SIG-M5 treated with dmso at 0.1 percent for 504 hours (cell line): ENCODE data around the gene PHEX.
A peak's percentile ranks its signal among the peaks of the same experiment; 100 is the strongest.

Experiments
- DNase-seq: peaks from one replicate; lab custom pipeline; 2025; ENCODE audit not compliant: unreplicated experiment; lab: John Stamatoyannopoulos, UW

PHEX gene

GRCh38 chrX:22032084-22032483 is at the start of gene PHEX:
Gene PHEX, plus strand, starts transcription at chrX:22032325. Its CDS starts 681 bp downstream, at chrX:22033006.
- no peak for DNase-seq

- peak; percentile 79 for DNase-seq
These were observed 46.8 kb upstream of the PHEX start for GRCh38 chrX:21985332-21985777.

- DNase-seq: no peak
These were observed 45.5 kb upstream of the PHEX start for GRCh38 chrX:21986596-21986995.

GRCh38 chrX:21989384-21989783 is 42.7 kb upstream of the PHEX start:
- no peak for DNase-seq

- no peak for DNase-seq
These were observed 41.3 kb upstream of the PHEX start for GRCh38 chrX:21990832-21991231.

- DNase-seq: no peak
These were observed 40.6 kb upstream of the PHEX start for GRCh38 chrX:21991504-21991903.

- peak; percentile 42 for DNase-seq
These were observed 38.9 kb upstream of the PHEX start for GRCh38 chrX:21993265-21993664.

GRCh38 chrX:21996872-21997455 is 35.2 kb upstream of the PHEX start:
- DNase-seq: peak; percentile 82

- DNase-seq: no peak
These were observed 34.1 kb upstream of the PHEX start for GRCh38 chrX:21998037-21998436.

- DNase-seq: no peak
These were observed 27.3 kb upstream of the PHEX start for GRCh38 chrX:22004866-22005265.

- DNase-seq: no peak
These were observed 20.1 kb upstream of the PHEX start for GRCh38 chrX:22012051-22012450.

GRCh38 chrX:22012931-22013330 is 19.2 kb upstream of the PHEX start:
- no peak for DNase-seq

GRCh38 chrX:22015139-22015750 is 16.9 kb upstream of the PHEX start:
- no peak for DNase-seq

- DNase-seq: no peak
These were observed 10.3 kb upstream of the PHEX start for GRCh38 chrX:22021751-22022324.

GRCh38 chrX:22024577-22024976 is 7.5 kb upstream of the PHEX start:
- DNase-seq: no peak

GRCh38 chrX:22025751-22026150 is 6.4 kb upstream of the PHEX start:
- DNase-seq: no peak

- no peak for DNase-seq
These were observed 5.4 kb upstream of the PHEX start for GRCh38 chrX:22026731-22027130.

- DNase-seq: no peak
These were observed 381 bp downstream of the PHEX start for GRCh38 chrX:22032506-22032905.

GRCh38 chrX:22033818-22034217 is 1.7 kb downstream of the PHEX start:
- no peak for DNase-seq

GRCh38 chrX:22035236-22035635 is 3.1 kb downstream of the PHEX start:
- no peak for DNase-seq

GRCh38 chrX:22037225-22037624 is 5.1 kb downstream of the PHEX start:
- DNase-seq: no peak

GRCh38 chrX:22037911-22038537 is 5.9 kb downstream of the PHEX start:
- no peak for DNase-seq
